Ecto neural progenitor cell (in vitro differentiated cells): ENCODE results near the gene PHGDH.

Experiments used
- DNase-seq: peaks from one replicate; pipeline ENCODE4 v3.0.0-alpha.2; 2018; ENCODE audit warnings: low spot score

The PHGDH gene

GRCh38 chr1:119791377-119791776 is 79.6 kb downstream of the PHGDH start:
- DNase-seq = no peak
